Suppressor macrophage treated with lipopolysaccharide for 1 hour (primary cell): ENCODE results near the gene TTYH3.

ENCODE experiments used
- DNase-seq, 3 donors: peaks; one replicate each; pipeline ENCODE4 v3.0.0-alpha.2; 2020 to 2022

TTYH3 gene

DNA sequence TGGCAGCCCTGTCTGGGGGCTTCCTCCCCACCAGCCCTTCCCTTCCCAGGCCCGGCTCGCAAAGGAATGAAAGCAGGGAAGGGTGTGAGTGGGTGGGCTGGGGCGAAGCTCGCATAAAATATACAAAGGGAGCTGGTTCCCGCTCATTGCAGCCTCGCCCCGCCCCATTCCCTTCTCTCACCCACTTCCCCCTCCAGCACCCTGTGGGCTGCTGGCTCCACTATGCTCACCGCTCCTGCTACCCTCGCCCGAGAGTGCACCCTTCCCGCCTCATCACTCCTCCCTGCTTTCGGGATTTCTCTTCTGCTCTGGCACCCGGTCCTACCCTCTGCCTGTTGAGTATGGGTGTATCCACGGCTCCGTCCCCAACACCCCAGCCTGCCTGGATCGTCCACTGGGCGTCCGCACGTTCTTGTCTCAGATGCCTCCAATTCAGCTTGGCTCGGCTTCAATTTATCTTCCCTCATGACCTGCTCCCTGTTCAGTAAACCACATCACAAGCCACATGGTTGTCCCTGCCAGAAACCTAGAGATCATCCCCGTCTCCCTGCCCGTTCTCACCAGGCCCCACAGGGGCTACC lies 14.4 kb upstream of the TTYH3 start:
- no peak for DNase-seq

DNA sequence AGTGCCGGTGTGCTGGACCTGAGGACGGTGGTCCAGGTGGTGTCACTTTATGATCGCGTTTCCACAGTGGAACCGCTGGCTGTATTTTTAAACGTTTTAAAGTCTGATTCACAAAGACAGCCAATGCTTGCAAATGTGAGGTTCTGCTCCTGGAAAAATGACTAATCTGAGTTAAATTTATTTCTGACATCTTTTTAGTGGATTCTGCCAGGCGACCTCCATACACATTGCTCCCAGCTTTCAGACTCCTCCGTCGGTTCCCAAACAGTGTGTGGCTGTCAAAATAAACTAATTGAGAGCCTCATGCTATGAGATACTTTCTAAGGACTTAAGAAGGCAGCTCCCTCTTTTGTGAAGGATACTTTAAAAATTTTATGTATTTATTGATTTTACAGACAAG lies 12.7 kb upstream of the TTYH3 start:
- no peak for DNase-seq

DNA sequence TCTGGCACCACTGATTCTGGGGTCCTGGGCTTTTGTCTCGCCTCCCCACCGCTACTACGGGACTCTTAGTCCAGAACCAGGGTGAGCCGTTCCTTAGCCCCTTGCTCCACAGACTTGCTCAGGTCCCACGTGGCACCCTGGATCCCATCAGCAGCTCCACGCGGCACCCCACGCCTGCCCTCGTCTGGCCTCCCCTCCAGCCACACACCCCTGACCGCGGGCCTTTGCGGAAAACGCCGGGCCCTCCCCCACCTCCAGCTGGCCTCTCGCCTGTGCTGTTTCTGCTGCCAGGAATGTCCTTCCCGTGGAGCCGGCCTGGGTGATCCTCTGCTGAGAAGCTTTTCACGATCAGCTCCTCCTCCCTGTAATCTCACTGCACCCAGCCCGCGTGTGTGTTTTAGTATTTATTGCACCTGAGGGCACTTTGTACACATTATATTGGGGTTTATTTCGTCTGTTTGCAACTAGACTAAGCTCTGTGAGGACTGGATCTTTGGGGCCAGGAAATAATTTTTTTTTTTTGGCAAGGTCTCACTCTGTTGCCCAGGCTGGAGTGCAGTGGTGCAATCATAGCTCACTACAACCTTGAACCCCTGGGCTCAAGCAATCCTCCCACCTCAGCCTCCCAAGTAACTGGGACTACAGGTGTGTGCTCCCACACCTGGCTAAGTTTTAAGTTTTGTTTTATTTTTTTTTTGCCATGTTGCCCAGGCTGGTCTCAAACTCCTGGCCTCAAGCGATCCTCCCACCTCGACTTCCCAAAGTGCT lies 10.5 kb upstream of the TTYH3 start:
- no peak for DNase-seq

DNA sequence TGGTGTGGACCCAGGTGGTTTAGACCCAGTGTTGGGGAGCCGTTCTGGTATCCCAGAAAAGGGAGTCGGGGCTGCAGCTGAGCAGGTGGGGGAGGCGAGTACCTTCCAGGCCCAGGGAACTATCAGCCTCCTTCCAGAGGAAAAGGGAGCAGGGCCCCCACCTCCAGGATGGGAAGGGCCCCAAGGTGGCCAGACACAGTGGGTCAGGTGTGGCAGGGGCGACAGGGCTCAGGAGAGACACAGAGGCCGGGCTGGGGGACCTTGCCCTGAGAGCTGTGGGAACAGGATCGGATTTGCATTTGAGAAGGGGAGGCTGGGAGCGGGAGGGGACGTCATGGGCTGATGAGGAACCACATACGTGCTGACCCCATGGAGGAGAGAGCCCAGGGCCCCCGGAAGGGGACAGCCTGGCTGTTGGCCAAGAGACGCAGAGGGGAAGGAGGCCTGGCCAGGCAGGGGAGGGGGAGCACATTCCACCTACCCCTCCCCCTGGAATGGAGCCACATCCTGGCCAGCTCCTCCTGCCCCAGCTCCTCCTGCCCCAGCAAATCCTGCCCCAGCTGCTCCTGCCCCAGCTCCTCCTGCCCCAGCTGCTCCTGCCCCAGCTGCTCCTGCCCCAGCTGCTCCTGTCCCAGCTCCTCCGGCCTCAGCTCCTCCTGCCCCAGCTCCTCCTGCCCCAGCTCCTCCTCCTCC lies 9.7 kb upstream of the TTYH3 start:
- no peak for DNase-seq

DNA sequence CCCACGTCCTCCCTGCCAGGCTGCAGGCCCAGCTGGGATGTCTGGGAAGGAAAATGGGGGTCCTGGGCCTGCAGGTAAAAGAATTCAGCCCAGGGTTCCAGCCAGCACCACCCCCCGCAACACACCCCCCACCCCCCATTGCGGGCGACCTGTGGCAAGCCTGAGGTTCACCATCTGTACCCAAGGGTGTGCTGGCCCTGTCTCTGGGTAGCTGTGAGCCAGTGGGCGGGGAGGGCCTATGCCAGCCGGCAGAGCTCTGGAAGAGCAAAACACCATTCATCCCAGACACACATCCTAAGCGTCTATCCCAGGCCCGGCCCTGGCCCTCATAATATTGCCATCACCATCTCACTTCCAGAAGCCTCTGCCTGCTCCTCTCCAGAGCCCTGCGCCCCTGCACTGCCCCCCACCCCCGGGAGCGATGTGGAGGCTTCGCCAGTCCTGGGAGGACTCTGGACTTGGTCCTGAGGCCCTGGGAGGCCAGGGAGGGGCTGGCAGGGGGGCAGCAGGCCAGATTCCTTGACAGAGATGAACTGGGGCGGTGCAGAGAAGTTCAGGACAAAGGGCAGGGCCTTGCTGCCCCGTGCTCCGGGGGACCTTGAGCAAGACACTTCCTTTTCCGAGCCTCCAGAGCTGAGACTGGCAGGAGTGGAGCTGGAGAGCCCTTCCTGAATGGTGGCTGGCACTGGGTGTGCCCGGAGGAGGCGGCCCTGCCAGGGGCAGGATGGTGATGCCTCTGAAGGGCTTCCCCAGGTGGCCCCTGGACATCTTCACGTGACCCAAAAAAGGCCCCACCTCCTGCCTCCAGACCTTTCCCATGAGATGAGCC lies 8.7 kb upstream of the TTYH3 start:
- peak; percentile 74 to 85 (median 77) for DNase-seq

DNA sequence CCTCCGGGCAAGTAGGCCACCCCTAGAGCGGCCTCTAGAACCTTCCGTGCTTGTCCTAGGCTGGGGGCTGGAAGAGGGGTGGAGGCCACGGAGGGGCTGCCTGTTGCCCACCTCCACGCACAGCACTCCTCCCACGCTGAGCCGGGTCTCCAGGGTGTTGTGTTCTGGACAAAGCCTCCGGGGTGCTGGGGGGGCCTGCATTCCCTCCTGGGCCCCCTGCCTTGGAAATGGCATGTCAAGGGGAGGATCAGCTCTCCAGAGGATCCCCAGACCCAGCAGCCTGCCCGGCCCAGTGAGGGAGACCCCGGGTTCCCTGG lies 8.1 kb upstream of the TTYH3 start:
- no peak for DNase-seq

DNA sequence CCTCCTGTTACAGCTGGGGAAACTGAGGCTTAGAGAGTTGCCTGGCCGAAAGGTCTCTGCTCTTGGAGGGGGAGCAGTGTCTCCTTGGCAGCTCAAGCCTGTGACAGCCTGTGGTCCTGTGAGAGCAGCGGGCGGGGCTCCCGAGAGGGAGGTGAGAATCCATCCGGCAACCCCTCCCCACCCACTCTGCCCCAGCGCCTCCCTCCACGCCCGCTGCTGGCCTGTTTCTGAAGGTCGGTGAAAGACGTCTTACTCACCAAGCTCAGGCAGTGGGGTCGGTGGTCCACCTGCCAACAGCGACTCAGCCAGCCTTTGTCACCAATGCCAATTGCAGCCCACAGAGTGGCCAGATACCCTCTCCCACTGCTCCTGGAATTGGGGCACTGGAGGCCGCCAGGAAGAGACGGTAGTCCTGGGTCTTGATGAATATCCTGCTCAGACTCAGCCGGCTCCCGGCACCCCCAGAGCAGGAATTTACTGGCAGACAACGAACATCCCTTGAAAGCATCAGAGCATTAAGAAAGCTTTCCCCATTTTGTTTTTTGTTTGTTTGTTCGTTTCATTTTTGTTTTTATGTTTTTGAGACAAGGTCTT lies 7.4 kb upstream of the TTYH3 start:
- DNase-seq = no peak

DNA sequence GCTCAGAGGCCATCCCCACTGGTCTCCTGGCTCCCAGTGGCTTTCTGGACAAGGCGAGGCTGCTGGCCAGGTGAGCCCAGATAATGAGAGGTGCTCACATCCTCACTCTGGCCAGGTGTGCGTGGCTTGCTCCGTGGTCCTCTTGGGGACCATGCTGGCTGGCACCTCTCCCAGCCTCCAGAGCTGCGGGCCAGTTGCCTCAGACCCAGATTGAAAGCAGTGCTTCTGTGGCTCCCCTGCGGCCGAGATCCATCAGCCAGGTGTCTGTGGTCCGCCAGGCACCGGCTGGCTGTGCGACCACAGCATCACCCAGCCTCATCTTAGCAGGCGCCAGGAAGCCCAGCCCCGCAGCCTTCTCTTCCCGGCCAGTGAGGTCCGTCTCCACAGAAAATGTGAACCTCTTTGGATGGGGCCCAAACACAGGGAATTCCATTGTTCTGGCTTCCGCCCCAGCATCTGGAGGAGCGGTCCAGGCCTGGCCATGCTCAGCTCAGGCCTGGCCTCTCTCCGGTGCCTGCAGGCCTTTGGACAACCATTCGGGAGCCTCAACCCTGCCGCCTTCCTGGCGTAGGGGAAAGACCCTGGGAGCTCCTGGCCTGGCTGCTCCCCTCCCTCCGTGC lies 5.2 kb upstream of the TTYH3 start:
- no peak for DNase-seq

DNA sequence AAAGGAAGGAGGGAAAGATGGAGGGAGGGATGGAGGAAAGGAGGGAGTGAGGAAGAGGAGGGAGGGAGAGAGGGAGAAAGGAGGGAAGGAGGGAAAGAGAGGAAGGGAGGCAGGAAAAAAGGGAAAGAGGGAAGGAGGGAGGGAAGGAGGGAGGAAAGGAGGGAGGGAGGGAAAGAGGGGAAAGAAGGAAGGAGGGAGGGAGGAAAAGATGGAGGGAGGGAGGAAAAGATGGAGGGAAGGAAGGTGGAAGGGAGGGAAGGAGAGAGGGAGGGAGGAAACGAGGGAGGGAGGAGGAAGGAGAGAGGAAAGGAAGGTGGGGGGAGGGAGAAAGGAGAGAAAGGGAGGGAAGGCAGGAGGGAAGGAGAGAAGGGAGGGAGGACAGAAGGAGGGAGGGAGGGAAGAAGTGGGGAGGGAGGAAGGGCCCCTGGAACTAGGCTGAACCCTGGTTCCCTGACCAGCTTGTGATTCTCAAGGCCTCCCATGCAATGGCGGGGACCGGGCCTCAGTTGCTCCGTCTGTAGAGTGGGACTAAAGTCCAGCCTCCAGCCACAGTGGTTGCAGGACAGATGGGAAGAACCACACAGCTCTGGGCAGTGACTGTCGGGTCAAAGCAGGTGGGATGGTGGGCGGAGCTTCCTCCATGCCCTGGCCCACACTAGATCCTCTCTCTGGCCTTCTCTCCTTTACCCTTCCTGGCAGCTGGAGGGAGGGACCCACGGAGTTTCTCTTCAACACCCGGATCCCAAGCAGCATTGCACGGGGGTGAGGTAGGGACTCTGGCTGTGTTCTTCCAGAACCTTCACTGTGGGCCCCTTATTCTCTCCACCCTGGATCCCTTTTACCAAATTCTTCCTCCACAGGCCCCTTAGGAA lies 4.3 kb upstream of the TTYH3 start:
- DNase-seq = no peak

DNA sequence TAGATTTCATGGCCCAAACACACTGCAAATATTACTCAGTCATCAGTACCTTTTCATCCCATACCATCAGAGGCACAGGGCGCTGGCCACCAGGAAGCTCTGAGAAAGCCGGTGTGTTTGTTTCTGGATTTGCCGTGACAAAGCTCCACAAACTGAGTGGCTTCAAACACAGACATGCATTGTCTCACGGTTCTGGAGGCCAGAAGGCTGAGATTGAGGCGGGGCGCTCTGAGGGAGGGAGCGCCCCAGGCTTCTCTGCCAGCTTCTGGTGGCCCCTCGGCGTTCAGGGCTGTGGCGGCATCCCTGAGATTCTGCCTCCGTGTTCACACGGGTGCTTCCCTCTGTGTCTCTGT lies 3.7 kb upstream of the TTYH3 start:
- DNase-seq = no peak

DNA sequence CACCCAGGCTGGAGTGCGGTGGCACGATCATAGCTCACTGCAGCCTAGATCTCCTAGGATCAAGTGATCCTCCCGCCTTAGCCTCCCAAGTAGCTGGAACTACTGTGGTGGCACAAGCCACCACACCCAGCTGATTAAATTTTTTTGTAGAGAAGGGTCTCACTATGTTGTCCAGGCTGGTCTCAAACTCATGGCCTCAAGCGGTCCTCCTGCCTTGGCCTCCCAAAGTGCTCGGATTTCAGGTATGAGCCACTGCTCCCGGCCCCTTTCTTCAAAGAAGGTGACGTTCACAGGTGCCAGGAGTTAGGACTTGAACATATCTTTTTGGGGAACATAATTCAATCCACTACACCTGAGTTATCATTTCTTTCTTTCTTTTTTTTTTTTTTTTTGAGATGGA lies 2.9 kb upstream of the TTYH3 start:
- no peak for DNase-seq

DNA sequence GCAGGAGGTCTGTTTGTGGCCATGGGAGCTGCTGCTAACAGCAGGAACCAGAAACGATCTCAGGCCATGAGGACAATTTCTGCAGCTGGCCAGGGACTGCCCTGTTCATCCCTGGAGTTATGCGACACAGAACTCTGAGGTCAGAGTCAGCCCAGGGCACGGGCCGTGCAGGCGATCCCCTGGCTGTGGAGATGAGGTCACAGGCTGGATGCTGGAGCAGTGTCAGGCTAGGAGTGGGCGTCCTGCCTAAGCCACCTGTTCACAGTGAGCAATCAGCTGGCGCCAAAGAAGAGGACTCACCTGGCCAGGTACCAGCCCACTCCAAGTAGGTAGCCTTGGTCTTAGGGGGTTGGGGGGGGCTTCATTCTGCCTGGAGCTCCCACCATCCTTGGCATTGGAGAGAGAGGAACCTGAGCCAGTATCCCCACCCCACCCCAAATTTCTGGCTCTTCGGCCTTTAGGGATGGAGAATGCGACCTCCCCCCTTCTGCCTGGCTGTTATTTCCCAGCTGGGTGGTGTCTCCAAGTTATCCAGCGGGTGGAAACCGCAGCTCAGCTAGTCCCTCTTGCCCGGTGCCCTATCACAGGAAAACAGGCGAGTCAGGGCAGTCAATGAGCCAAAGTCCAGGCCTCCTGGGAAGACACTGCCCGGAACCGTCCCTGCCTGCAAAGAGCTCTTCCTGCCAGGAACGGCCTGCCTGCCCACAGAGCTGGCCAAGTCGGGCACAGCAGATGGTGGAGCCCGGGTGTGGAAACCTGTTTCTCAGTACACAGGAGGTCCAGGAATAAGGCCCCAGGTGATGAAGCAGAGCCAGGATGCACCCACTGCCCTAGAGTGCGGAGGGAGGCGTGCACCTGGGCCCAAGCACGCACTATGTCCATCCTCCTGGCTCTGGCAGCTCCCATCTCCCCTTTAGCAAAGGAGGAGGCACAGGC lies 1.8 kb upstream of the TTYH3 start:
- DNase-seq = peak; percentile 67 to 78 (median 70)

DNA sequence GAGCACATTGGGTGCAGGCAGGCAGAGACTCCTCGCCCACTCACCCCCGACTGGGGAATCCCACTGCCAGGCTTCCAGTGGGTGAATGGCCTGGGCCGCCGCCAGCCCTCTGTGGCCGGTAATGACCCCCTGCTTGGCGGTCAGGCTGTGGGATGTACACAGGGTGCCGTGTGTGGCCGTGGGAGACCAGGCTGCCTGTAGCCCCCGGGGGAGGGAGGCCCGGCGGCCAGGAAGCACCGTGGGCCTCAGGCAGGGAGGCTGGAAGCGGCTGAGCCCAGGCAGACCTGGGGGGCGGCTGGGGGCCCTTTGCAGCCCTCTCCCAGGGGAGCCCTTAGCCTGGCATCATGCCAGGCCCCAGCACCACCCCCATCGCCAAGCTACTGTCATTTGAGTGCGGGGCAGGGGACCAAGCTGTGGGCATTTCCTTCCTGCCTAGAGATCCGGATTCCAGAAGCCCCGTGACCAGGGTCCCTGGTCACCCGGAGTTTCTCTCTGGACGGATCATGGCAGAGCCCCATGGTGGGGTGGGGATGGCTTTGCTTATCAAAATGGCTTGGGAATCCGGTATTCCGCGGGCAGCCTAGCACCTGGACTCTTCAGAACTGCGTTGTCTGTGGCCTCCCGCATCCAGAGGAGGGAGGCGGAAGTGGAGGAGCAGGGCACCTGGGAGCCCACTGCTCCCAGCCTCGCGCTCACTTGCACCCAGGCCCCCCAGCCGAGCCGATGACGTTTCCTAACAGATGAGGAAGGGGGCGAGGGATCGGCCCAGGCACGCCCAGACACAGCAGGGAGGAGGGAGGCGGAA lies 1.1 kb downstream of the TTYH3 start:
- peak; percentile 95 to 97 (median 97) for DNase-seq

DNA sequence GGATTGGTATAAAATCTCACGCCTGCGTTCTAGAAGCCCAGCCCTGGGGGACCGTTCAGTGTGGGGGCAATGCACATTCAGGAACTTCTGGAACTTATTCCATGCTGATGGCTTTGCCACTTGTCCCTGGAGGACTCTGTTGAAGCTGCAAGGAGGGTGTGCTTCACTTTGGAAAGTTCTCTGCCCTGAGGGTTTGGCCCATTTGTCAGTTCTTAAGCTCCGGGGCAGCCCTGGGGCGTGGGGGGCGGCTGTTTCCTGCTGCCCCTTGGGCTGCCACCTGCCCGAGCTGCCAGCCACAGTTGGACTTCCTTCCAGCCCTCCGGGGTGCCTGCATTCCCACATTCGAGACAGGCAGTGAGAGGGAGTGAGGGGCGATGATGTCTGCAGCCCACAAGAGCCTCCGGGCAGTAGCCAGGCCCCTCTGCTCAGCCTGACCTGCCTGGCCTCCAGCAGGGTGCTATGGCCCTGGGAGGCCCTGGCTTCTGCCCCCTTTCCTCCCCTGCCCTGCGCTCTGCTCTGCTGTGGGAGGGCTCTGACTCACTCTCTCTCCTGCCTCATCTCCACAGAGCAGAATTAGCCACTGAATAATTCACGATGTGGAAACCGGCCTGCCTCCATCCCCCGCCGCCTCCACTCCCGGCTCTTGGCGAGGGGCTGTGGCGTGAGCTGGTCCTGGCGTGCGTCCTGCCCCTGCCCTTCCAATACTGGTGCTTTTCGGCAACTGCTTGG lies 1.9 kb downstream of the TTYH3 start:
- DNase-seq = peak; percentile 92 to 94 (median 93)

DNA sequence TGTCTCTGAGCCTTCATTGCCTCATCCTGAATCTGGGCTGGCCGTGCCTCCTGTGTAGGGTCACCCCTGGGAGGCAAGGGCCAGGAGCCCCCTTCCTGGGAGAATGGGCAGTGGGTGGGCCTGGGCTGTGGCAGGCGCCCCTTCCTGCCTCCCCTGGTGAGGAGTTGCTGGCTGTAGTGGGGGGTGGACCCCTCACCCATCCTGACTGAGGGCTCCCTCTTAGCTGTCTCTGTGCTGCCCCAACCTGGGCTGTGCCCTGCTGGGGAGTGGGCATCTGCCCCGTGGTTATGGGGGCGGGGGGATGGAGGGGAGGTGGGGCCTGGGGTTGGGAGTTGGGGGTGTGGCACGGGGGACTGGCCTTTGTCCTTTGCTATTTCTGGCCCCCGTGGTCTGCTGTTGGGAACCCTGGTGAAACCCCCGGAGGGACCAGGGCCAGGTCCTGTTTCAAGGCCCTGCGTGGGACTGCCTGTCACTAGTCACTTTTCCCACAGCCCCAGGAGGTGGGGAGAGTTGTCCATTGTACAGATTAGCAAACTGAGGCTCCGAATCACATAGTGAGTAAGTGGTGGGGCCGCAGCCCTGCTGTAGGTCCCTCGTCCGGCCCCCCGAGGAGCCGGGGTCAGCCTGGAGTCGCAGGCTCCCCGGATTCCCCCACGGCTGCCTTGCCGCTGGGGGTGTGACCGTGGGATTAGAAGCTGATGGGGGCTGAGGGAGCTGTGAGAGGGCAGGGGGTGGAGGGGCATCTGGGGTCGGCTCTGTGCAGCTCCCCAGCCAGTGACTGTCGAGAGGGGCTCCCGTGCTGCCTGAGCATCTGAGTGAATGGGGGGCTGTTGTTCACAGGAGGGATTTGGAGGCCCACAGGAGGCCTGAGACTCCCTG lies 2.7 kb downstream of the TTYH3 start:
- DNase-seq = no peak

DNA sequence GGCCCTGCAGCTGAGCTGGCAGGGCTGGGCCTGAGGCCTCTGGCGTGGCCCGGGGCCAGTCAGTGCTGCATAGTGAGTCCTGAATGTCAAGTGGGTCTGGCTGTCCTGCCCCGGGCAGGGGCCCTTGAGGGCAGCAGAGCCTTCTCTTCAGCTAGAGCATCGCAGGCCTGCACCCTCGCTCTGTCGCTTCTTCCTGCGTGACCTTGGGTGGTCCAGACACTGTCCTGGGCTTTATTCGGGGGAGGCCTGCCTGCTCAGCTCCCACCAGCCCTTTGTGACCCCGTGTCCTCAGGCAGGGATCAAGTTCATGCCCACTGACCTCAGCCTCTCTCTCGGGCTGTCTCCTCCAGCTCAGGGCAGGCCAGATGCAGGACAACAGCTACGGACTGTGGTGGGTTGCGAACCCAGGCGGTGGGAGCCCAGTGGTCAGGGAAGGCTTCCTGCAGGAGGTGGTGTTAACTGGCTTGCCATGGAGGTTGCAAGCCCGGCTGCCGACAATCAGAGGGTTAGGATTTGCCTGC lies 3.4 kb downstream of the TTYH3 start:
- DNase-seq = no peak
